ENCODE results near the gene IGFBP1.

- TF ChIP-seq CTCF (IDR thresholded peaks at IDR 0.05 in 8 of 11, conservative IDR thresholded peaks at IDR 0.05 in 3 of 11) (no peak), POLR2A (IDR thresholded peaks at IDR 0.05) (no peak)
Measured at GRCh38 chr7:45898222-45898621, 9.9 kb downstream of the IGFBP1 start.
